Vagina (tissue), 2 donors: ENCODE data around the gene TTLL11.

ENCODE experiments used
- CTCF ChIP-seq, 3 experiments: fragments of 450-650 bp in 2 of 3; fragments of 200-600 bp in 1 of 3; sonication (generic) in 1 of 3; IDR thresholded peaks; one replicate each; pipeline ENCODE4 v1.5.1; 2017 to 2019; ENCODE audit warnings: antibody characterized with exemption in 3 of 3, mild to moderate bottlenecking in 2 of 3, moderate library complexity in 2 of 3
- POLR2A ChIP-seq, 2 donors: fragments of 450-650 bp; IDR thresholded peaks; one replicate each; pipeline ENCODE4 v1.6.1; 2017; ENCODE audit warnings: antibody characterized with exemption in 2 of 2, mild to moderate bottlenecking in 2 of 2, moderate library complexity in 2 of 2
- POLR2AphosphoS5 ChIP-seq, 2 donors: sonication (generic); formaldehyde crosslinking; IDR thresholded peaks; one replicate each; pipeline ENCODE4 v1.9.0; 2017; ENCODE audit warnings: antibody characterized with exemption in 2 of 2, mild to moderate bottlenecking in 2 of 2, low read depth in 1 of 2; ENCODE audit not compliant: insufficient read depth in 1 of 2

GRCh38 chr9:121798941-121799340, 294.2 kb downstream of the TTLL11 start:
- TF ChIP-seq POLR2A (IDR thresholded peaks at IDR 0.05): no peak
- no peak for TF ChIP-seq POLR2AphosphoS5 (IDR thresholded peaks at IDR 0.05; ENCODE audit: insufficient read depth in 1 of 2, low read depth in 1 of 2)
- no peak for TF ChIP-seq CTCF (IDR thresholded peaks at IDR 0.05)
